H1 (cell line): ENCODE data around the gene CPSF2. TPM values are rescaled to one million over a fixed set of nuclear protein-coding genes. Genes with fewer than 3 reads are reported as not detected.

Experiments
- CHD1 ChIP-seq: IDR thresholded peaks from 2 replicates; pipeline ENCODE4 v1.6.1; 2012; ENCODE audit warnings: low read depth, low read length, improper control_type of control experiment
- HDAC2 ChIP-seq, 2 experiments: fragments of 300-600 bp in 1 of 2; sonication (generic) in 1 of 2; IDR thresholded peaks; 2 replicates each; pipeline ENCODE4 v1.6.1; 2011 to 2012; ENCODE audit warnings: low read depth in 2 of 2, low read length in 2 of 2, mild to moderate bottlenecking in 2 of 2, moderate library complexity in 2 of 2, borderline replicate concordance in 1 of 2, inconsistent platforms in 1 of 2
- NRF1 ChIP-seq: IDR thresholded peaks from 2 replicates; pipeline ENCODE4 v1.6.1; 2011; ENCODE audit warnings: mild to moderate bottlenecking, low read depth, low read length, improper control_type of control experiment
- RNF2 ChIP-seq: fragments of 200-900, 300-1000 bp; sonication (generic); IDR thresholded peaks from 2 replicates; pipeline ENCODE4 v1.7.1; 2016; ENCODE audit warnings: borderline replicate concordance, low read depth, mild to moderate bottlenecking, antibody characterized with exemption, low read length; ENCODE audit not compliant: poor library complexity, severe bottlenecking; ENCODE audit errors: missing control alignments
- polyA plus RNA-seq, 7 experiments: library from polyadenylated mRNA; depleted of rRNA in 3 of 7; stranded (reverse) in 5 of 7; unstranded in 2 of 7; fragments of >200 nt in 5 of 7; fragments of 200-250 nt in 2 of 7; gene quantifications; 1 replicate in 5 of 7; 2 replicates in 1 of 7; 4 replicates in 1 of 7; pipeline versions ENCODE4 v1.2.1 to v1.2.3, GENCODE V29; 2011 to 2013; ENCODE audit warnings: missing spikeins in 2 of 7, mixed read lengths in 2 of 7
- total RNA-seq: library from RNA; stranded (reverse); fragmentation: NEBNext Ultra II Directional; extraction: Animal tissue kit (Norgen Biotek cat#: 25700); gene quantifications from 2 replicates; pipeline ENCODE4 v1.2.1, GENCODE V29; 2021

CPSF2 gene
- total and polyA plus RNA-seq, 2 of the 8 experiments (the other 6 are each of a cell fraction or from before 2014, with no cell fraction given), result 11.3 to 130 TPM

DNA sequence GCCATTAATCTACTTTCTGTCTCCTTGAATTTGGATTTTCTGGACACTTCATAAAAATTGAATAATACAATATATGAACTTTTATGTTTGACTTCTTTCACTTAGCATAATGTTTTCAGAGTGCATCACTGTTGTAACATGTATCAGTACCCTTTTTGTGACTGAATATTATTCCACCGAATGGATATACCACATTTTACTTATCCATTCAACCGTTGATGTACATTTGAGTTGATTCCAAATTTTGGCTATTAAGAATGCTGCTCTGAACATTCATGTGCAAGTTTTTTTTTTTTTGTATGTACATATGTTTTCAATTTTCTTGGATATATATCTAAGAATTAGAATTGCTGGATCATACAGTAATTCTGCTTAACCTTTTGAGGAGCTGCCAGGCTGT lies 43.2 kb downstream of the CPSF2 start (continued):
- TF ChIP-seq RNF2 (no peak), HDAC2 (IDR thresholded peaks at IDR 0.05; ENCODE audit: borderline replicate concordance in 1 of 2, low read depth in 2 of 2, low read length in 2 of 2) (no peak), CHD1 (no peak), NRF1 (no peak)
